Calu3 (cell line): Measurements from ENCODE around the gene LAMA5. TPM values are rescaled to one million over a fixed set of nuclear protein-coding genes. Genes with fewer than 3 reads are reported as not detected.

Experiments used
- BruUV-seq: library from RNA; stranded (reverse); fragments of 400-500 nt; replicated peaks from 2 replicates; lab custom pipeline; 2021; lab: Mats Ljungman, UMichigan
- CTCF ChIA-PET: fragments of 300-600 bp; sonication (Branson Sonifier 250); formaldehyde crosslinking; loops from one replicate; lab custom pipeline; 2022; ENCODE audit warnings: antibody characterized with exemption; lab: Charles Lee
- DNase-seq: peaks from one replicate; pipeline ENCODE4 v3.0.0; 2022
- H3K27ac Mint-ChIP-seq: one replicate; pipeline ENCODE4 v1.8.0; 2022; ENCODE audit warnings: mixed read lengths; ENCODE audit not compliant: unreplicated experiment
- H3K27me3 Mint-ChIP-seq: one replicate; pipeline ENCODE4 v1.8.0; 2022; ENCODE audit warnings: mixed read lengths; ENCODE audit not compliant: unreplicated experiment
- H3K36me3 Mint-ChIP-seq: one replicate; pipeline ENCODE4 v1.8.0; 2022; ENCODE audit warnings: mild to moderate bottlenecking, moderate library complexity, mixed read lengths; ENCODE audit not compliant: insufficient read depth, unreplicated experiment
- H3K4me1 Mint-ChIP-seq: one replicate; pipeline ENCODE4 v1.8.0; 2022; ENCODE audit warnings: mild to moderate bottlenecking, low read depth, mixed read lengths; ENCODE audit not compliant: unreplicated experiment
- H3K4me3 Mint-ChIP-seq: one replicate; pipeline ENCODE4 v1.8.0; 2022; ENCODE audit warnings: mild to moderate bottlenecking, low read depth, moderate library complexity, mixed read lengths; ENCODE audit not compliant: unreplicated experiment
- H3K9me3 Mint-ChIP-seq: one replicate; pipeline ENCODE4 v1.8.0; 2022; ENCODE audit warnings: low read depth, mixed read lengths; ENCODE audit not compliant: unreplicated experiment
- CTCF ChIP-seq: fragments of 200-600 bp; IDR thresholded peaks from one replicate; pipeline ENCODE4 v1.8.0; 2022; ENCODE audit warnings: antibody characterized with exemption; ENCODE audit not compliant: unreplicated experiment
- intact Hi-C: fragments of 100-400 bp; cut with micrococcal nuclease; formaldehyde crosslinking; loops from one replicate; pipeline ENCODE4 v1.10.0; 2022; ENCODE audit not compliant: unreplicated experiment
- total RNA-seq: library from RNA; stranded (reverse); gene quantifications from 2 replicates; pipeline ENCODE4 v1.2.3, GENCODE V29; 2022

The LAMA5 gene
- total RNA-seq, 1 experiment from 2014 or later = 763 TPM

GRCh38 chr20:62398120-62398821, 31.2 kb upstream of the LAMA5 start:
- BruUV-seq = no TSS peak
- CTCF ChIA-PET = no interaction called here
- DNase-seq = no peak
- TF ChIP-seq CTCF = no peak
- Mint-ChIP-seq H3K4me1 (no peaks in the 10 kb centered on the region), H3K27me3 (no peaks in the 10 kb centered on the region), H3K4me3 (no peak overlapping the region), H3K27ac (peak overlapping the region; percentile 19), H3K36me3 (peaks cover 41% of the 10 kb centered on the region), H3K9me3 (peaks cover 4% of the 10 kb centered on the region)
- intact Hi-C loops = no loop called here

GRCh38 chr20:62396367-62397239, 29.5 kb upstream of the LAMA5 start:
- Mint-ChIP-seq H3K36me3 (peaks cover 45% of the 10 kb centered on the region), H3K9me3 (peaks cover 4% of the 10 kb centered on the region), H3K27ac (no peak overlapping the region), H3K27me3 (no peaks in the 10 kb centered on the region), H3K4me3 (no peak overlapping the region), H3K4me1 (no peaks in the 10 kb centered on the region)
- BruUV-seq = no TSS peak
- intact Hi-C loops = no loop called here
- CTCF ChIA-PET = no interaction called here
- no peak for DNase-seq
- no peak for TF ChIP-seq CTCF

GRCh38 chr20:62395311-62396242, 28.5 kb upstream of the LAMA5 start:
- peaks cover 4% of the 10 kb centered on the region for H3K9me3 Mint-ChIP-seq
- BruUV-seq = no TSS peak
- H3K27ac Mint-ChIP-seq = peak overlapping the region; percentile 58
- intact Hi-C loops = no loop called here
- no peaks in the 10 kb centered on the region for H3K4me1 Mint-ChIP-seq
- DNase-seq = peak; percentile 57
- CTCF ChIA-PET = no interaction called here
- H3K4me3 Mint-ChIP-seq = no peak overlapping the region
- H3K27me3 Mint-ChIP-seq = no peaks in the 10 kb centered on the region
- H3K36me3 Mint-ChIP-seq = peaks cover 56% of the 10 kb centered on the region
- peak; percentile 37 for TF ChIP-seq CTCF
